Liver (tissue), 3 donors: Measurements from ENCODE around the gene KRTCAP3.

Source experiments
- EGR1 ChIP-seq, 2 donors: IDR thresholded peaks; 2 replicates each; pipeline ENCODE4 v1.6.1; 2016 to 2018; ENCODE audit warnings: antibody characterized with exemption in 2 of 2, low read depth in 2 of 2
- FOXA1 ChIP-seq: IDR thresholded peaks from 2 replicates; pipeline ENCODE4 v1.6.1; 2016; ENCODE audit warnings: antibody characterized with exemption
- GABPA ChIP-seq, 2 donors: IDR thresholded peaks in 1 of 2; conservative IDR thresholded peaks in 1 of 2; 2 replicates each; pipeline ENCODE4 v1.6.1; 2016; ENCODE audit warnings: antibody characterized with exemption in 2 of 2, mild to moderate bottlenecking in 1 of 2, moderate library complexity in 1 of 2
- HNF4G ChIP-seq: IDR thresholded peaks from 2 replicates; pipeline ENCODE4 v1.6.1; 2016; ENCODE audit warnings: antibody characterized with exemption
- JUND ChIP-seq, 2 donors: IDR thresholded peaks; 2 replicates each; pipeline ENCODE4 v1.6.1; 2016; ENCODE audit warnings: antibody characterized with exemption in 2 of 2
- RAD21 ChIP-seq, 2 donors: IDR thresholded peaks; 2 replicates each; pipeline ENCODE4 v1.6.1; 2016; ENCODE audit warnings: antibody characterized with exemption in 2 of 2, mild to moderate bottlenecking in 2 of 2
- RXRA ChIP-seq, 2 donors: IDR thresholded peaks; 2 replicates each; pipeline ENCODE4 v1.6.1; 2017 to 2018; ENCODE audit warnings: antibody characterized with exemption in 2 of 2, mild to moderate bottlenecking in 1 of 2
- YY1 ChIP-seq: IDR thresholded peaks from 2 replicates; pipeline ENCODE4 v1.6.1; 2016; ENCODE audit warnings: antibody characterized with exemption, mild to moderate bottlenecking
- TF ChIP-seq, protein P1 (sequence below): fragments of 150-350 bp; IDR thresholded peaks from 2 replicates; pipeline ENCODE4 v1.5.1; 2017; ENCODE audit warnings: improper control_type of control experiment, low read depth, low read length; ENCODE audit not compliant: missing input control
- TF ChIP-seq, protein P2 (sequence below): IDR thresholded peaks from 2 replicates; pipeline ENCODE4 v1.6.1; 2016; ENCODE audit warnings: antibody characterized with exemption, mild to moderate bottlenecking
- TF ChIP-seq, protein P3 (sequence below): IDR thresholded peaks from 2 replicates; pipeline ENCODE4 v1.6.1; 2016; ENCODE audit warnings: antibody characterized with exemption
- TF ChIP-seq, protein P4 (sequence below): IDR thresholded peaks from 2 replicates; pipeline ENCODE4 v1.6.1; 2016; ENCODE audit warnings: antibody characterized with exemption
- donor health status: healthy.
- donor health status: healthy.

DNA sequence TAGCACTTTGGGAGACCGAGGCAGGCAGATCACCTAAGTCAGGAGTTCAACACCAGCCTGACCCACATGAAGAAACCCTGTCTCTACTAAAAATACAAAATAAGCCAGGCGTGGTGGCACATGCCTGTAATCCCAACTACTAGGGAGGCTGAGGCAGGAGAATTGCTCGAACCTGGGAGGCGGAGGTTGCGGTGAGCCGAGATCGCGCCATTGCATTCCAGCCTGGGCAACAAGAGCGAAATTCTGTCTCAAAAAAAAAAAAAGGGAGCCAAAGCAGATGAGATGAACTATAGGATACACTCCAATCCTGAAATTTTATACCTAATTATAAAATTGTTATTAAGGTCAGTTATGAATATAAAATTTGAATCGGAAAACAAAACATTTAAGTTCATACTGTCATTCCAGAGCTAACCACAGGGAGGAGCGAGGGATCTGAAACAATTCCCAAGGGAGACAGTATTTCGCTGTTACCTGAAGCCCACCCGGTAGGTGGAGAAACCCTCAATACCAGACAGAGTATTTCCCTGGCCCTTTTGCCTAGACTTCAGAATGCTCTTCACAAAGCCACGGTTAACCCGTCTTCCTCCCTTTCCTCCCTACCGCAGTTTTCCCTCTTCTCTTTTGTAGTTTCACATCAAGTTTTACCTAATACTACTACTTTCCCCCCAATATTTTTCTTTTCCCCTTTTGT, 34.2 kb upstream of the KRTCAP3 start:
- TF ChIP-seq, protein P1, sequence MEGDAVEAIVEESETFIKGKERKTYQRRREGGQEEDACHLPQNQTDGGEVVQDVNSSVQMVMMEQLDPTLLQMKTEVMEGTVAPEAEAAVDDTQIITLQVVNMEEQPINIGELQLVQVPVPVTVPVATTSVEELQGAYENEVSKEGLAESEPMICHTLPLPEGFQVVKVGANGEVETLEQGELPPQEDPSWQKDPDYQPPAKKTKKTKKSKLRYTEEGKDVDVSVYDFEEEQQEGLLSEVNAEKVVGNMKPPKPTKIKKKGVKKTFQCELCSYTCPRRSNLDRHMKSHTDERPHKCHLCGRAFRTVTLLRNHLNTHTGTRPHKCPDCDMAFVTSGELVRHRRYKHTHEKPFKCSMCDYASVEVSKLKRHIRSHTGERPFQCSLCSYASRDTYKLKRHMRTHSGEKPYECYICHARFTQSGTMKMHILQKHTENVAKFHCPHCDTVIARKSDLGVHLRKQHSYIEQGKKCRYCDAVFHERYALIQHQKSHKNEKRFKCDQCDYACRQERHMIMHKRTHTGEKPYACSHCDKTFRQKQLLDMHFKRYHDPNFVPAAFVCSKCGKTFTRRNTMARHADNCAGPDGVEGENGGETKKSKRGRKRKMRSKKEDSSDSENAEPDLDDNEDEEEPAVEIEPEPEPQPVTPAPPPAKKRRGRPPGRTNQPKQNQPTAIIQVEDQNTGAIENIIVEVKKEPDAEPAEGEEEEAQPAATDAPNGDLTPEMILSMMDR = peak; percentile 58
- TF ChIP-seq YY1 = no peak
- no peak for TF ChIP-seq JUND (IDR thresholded peaks at IDR 0.05)
- TF ChIP-seq HNF4G = no peak
- TF ChIP-seq RAD21 (IDR thresholded peaks at IDR 0.05) = peak; percentile 73 to 78
- TF ChIP-seq, protein P2, sequence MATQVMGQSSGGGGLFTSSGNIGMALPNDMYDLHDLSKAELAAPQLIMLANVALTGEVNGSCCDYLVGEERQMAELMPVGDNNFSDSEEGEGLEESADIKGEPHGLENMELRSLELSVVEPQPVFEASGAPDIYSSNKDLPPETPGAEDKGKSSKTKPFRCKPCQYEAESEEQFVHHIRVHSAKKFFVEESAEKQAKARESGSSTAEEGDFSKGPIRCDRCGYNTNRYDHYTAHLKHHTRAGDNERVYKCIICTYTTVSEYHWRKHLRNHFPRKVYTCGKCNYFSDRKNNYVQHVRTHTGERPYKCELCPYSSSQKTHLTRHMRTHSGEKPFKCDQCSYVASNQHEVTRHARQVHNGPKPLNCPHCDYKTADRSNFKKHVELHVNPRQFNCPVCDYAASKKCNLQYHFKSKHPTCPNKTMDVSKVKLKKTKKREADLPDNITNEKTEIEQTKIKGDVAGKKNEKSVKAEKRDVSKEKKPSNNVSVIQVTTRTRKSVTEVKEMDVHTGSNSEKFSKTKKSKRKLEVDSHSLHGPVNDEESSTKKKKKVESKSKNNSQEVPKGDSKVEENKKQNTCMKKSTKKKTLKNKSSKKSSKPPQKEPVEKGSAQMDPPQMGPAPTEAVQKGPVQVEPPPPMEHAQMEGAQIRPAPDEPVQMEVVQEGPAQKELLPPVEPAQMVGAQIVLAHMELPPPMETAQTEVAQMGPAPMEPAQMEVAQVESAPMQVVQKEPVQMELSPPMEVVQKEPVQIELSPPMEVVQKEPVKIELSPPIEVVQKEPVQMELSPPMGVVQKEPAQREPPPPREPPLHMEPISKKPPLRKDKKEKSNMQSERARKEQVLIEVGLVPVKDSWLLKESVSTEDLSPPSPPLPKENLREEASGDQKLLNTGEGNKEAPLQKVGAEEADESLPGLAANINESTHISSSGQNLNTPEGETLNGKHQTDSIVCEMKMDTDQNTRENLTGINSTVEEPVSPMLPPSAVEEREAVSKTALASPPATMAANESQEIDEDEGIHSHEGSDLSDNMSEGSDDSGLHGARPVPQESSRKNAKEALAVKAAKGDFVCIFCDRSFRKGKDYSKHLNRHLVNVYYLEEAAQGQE = no peak
- no peak for TF ChIP-seq RXRA (IDR thresholded peaks at IDR 0.05)
- TF ChIP-seq, protein P3, sequence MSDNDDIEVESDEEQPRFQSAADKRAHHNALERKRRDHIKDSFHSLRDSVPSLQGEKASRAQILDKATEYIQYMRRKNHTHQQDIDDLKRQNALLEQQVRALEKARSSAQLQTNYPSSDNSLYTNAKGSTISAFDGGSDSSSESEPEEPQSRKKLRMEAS = no peak
- TF ChIP-seq FOXA1 = no peak
- TF ChIP-seq, protein P4, sequence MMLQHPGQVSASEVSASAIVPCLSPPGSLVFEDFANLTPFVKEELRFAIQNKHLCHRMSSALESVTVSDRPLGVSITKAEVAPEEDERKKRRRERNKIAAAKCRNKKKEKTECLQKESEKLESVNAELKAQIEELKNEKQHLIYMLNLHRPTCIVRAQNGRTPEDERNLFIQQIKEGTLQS = no peak
- no peak for TF ChIP-seq GABPA (IDR thresholded peaks at IDR 0.05 in 1 of 2, conservative IDR thresholded peaks at IDR 0.05 in 1 of 2)
- no peak for TF ChIP-seq EGR1 (IDR thresholded peaks at IDR 0.05; ENCODE audit: low read depth in 2 of 2)
